H9 (cell line): ENCODE results near the gene SP3. TPM values are rescaled to one million over a fixed set of nuclear protein-coding genes. Genes with fewer than 3 reads are reported as not detected.

ENCODE experiments used
- DNase-seq: peaks from one replicate; pipeline ENCODE4 v3.0.0-alpha.2; 2017
- H2AFZ ChIP-seq: one replicate; pipeline ENCODE4 v1.6.1; 2013; ENCODE audit warnings: mild to moderate bottlenecking, low read length, control low read depth, moderate library complexity
- H2AK5ac ChIP-seq: 2 replicates; pipeline ENCODE4 v1.6.1; 2013; ENCODE audit warnings: low read length, control low read depth, mixed read lengths; ENCODE audit not compliant: insufficient read length
- H2BK120ac ChIP-seq: one replicate; pipeline ENCODE4 v1.6.1; 2013; ENCODE audit warnings: low read depth, mild to moderate bottlenecking, low read length, control low read depth, inconsistent platforms; ENCODE audit not compliant: poor library complexity, severe bottlenecking
- H2BK12ac ChIP-seq: 2 replicates; pipeline ENCODE4 v1.6.1; 2013; ENCODE audit warnings: low read length, control low read depth, mixed read lengths, low read depth; ENCODE audit not compliant: insufficient read length
- H2BK15ac ChIP-seq: 2 replicates; pipeline ENCODE4 v1.6.1; 2013; ENCODE audit warnings: low read depth, low read length, control low read depth
- H2BK20ac ChIP-seq: one replicate; pipeline ENCODE4 v1.6.1; 2013; ENCODE audit warnings: low read depth, mild to moderate bottlenecking, low read length, control low read depth, inconsistent platforms; ENCODE audit not compliant: poor library complexity, severe bottlenecking
- H2BK5ac ChIP-seq: 2 replicates; pipeline ENCODE4 v1.6.1; 2013; ENCODE audit warnings: low read length, control low read depth, mixed read lengths; ENCODE audit not compliant: insufficient read length
- H3K14ac ChIP-seq: 2 replicates; pipeline ENCODE4 v1.6.1; 2013; ENCODE audit warnings: low read length, control low read depth; ENCODE audit not compliant: insufficient read depth
- H3K18ac ChIP-seq: 2 replicates; pipeline ENCODE4 v1.6.1; 2013; ENCODE audit warnings: low read depth, mild to moderate bottlenecking, mixed read lengths, low read length, control low read depth; ENCODE audit not compliant: insufficient read length
- H3K23ac ChIP-seq: 2 replicates; pipeline ENCODE4 v1.6.1; 2013; ENCODE audit warnings: low read length, control low read depth, mixed read lengths, low read depth; ENCODE audit not compliant: insufficient read length
- H3K23me2 ChIP-seq: 2 replicates; pipeline ENCODE4 v1.6.1; 2013; ENCODE audit warnings: low read depth, mild to moderate bottlenecking, mixed read lengths, low read length, control low read depth; ENCODE audit not compliant: insufficient read length, poor library complexity, severe bottlenecking
- H3K27ac ChIP-seq: 2 replicates; pipeline ENCODE4 v1.5.1; 2013; ENCODE audit warnings: low read length, control low read depth, mixed read lengths, low read depth; ENCODE audit not compliant: insufficient read length
- H3K27me3 ChIP-seq: 2 replicates; pipeline ENCODE4 v1.6.1; 2013; ENCODE audit warnings: low read length, control low read depth, inconsistent platforms; ENCODE audit not compliant: insufficient read depth
- H3K4ac ChIP-seq: 2 replicates; pipeline ENCODE4 v1.6.1; 2013; ENCODE audit warnings: low read depth, mild to moderate bottlenecking, control low read depth, inconsistent platforms, low read length, moderate library complexity
- H3K4me1 ChIP-seq: 2 replicates; pipeline ENCODE4 v1.6.1; 2013; ENCODE audit warnings: low read length, control low read depth, inconsistent platforms; ENCODE audit not compliant: insufficient read depth
- H3K4me2 ChIP-seq: 2 replicates; pipeline ENCODE4 v1.6.1; 2013; ENCODE audit warnings: low read length, control low read depth, mixed read lengths; ENCODE audit not compliant: insufficient read length, insufficient read depth
- H3K56ac ChIP-seq: 2 replicates; pipeline ENCODE4 v1.6.1; 2013; ENCODE audit warnings: low read depth, mild to moderate bottlenecking, mixed read lengths, low read length, control low read depth; ENCODE audit not compliant: insufficient read length
- H3K79me1 ChIP-seq: 2 replicates; pipeline ENCODE4 v1.6.1; 2013; ENCODE audit warnings: low read depth, mild to moderate bottlenecking, moderate library complexity, low read length, control low read depth, inconsistent platforms; ENCODE audit not compliant: insufficient read depth, poor library complexity, severe bottlenecking
- H3K79me2 ChIP-seq: 2 replicates; pipeline ENCODE4 v1.6.1; 2013; ENCODE audit warnings: low read length, control low read depth, inconsistent platforms; ENCODE audit not compliant: insufficient read depth
- H3K9ac ChIP-seq: 2 replicates; pipeline ENCODE4 v1.6.1; 2013; ENCODE audit warnings: low read length, control low read depth, mixed read lengths; ENCODE audit not compliant: insufficient read length; ENCODE audit errors: extremely low read depth
- H3K9me3 ChIP-seq: one replicate; pipeline ENCODE4 v1.6.1; 2013; ENCODE audit warnings: low read depth, low read length, inconsistent platforms; ENCODE audit not compliant: control insufficient read depth
- H3T11ph ChIP-seq: one replicate; pipeline ENCODE4 v1.6.1; 2013; ENCODE audit warnings: mild to moderate bottlenecking, low read length, control low read depth, inconsistent platforms
- H4K20me1 ChIP-seq: one replicate; pipeline ENCODE4 v1.6.1; 2013; ENCODE audit not compliant: control insufficient read depth, insufficient read length, insufficient read depth
- H4K5ac ChIP-seq: 2 replicates; pipeline ENCODE4 v1.6.1; 2013; ENCODE audit warnings: low read depth, mild to moderate bottlenecking, mixed read lengths, low read length, control low read depth; ENCODE audit not compliant: insufficient read length
- H4K8ac ChIP-seq: replicated peaks from 2 replicates; pipeline ENCODE4 v1.6.1; 2013; ENCODE audit warnings: low read length, control low read depth, mixed read lengths, low read depth; ENCODE audit not compliant: insufficient read length
- H4K91ac ChIP-seq: 2 replicates; pipeline ENCODE4 v1.6.1; 2013; ENCODE audit warnings: low read depth, mild to moderate bottlenecking, moderate library complexity, mixed read lengths, low read length, control low read depth; ENCODE audit not compliant: insufficient read length
- H3K27ac Mint-ChIP-seq, 3 experiments: 2 replicates in 2 of 3; 3 replicates in 1 of 3; pipeline ENCODE4 v1.8.0; 2020 to 2021; ENCODE audit warnings: mixed read lengths in 3 of 3, mild to moderate bottlenecking in 1 of 3, moderate library complexity in 1 of 3
- H3K27me3 Mint-ChIP-seq: 2 replicates; pipeline ENCODE4 v1.8.0; 2021; ENCODE audit warnings: low read depth, mild to moderate bottlenecking, moderate library complexity, mixed read lengths
- H3K36me3 Mint-ChIP-seq, 3 experiments: 2 replicates in 2 of 3; 3 replicates in 1 of 3; pipeline ENCODE4 v1.8.0; 2020 to 2021; ENCODE audit warnings: low read depth in 3 of 3, mixed read lengths in 3 of 3; ENCODE audit not compliant: insufficient read depth in 1 of 3
- H3K4me1 Mint-ChIP-seq, 2 experiments: 2 replicates each; pipeline ENCODE4 v1.8.0; 2020; ENCODE audit warnings: mixed read lengths in 2 of 2
- H3K4me3 Mint-ChIP-seq, 2 experiments: 2 replicates in 1 of 2; 3 replicates in 1 of 2; pipeline ENCODE4 v1.8.0; 2020 to 2021; ENCODE audit warnings: mild to moderate bottlenecking in 2 of 2, mixed read lengths in 2 of 2, moderate library complexity in 1 of 2
- H3K9me3 Mint-ChIP-seq, 2 experiments: 2 replicates in 1 of 2; 3 replicates in 1 of 2; pipeline ENCODE4 v1.8.0; 2020; ENCODE audit warnings: mild to moderate bottlenecking in 2 of 2, mixed read lengths in 2 of 2, moderate library complexity in 1 of 2
- CTCF ChIP-seq: fragments of 200-600 bp; sonication (generic); conservative IDR thresholded peaks from 3 replicates; pipeline ENCODE4 v1.8.0; 2021; ENCODE audit warnings: antibody characterized with exemption, mild to moderate bottlenecking
- WGBS: extraction: QIAGEN DNeasy Blood & Tissue Kit; methylation state at CpG from one replicate; pipeline ENCODE4 v1.1.7; 2013; ENCODE audit warnings: missing lambda C conversion rate, low lambda C conversion rate, mixed read lengths; ENCODE audit not compliant: insufficient read length; ENCODE audit errors: extremely low coverage; 5-methylcytosine and 5-hydroxymethylcytosine counted together
- total RNA-seq: library from RNA; stranded (reverse); gene quantifications from 2 replicates; pipeline ENCODE4 v1.2.1, GENCODE V29; 2021

The SP3 gene
- total RNA-seq, 1 experiment from 2014 or later = 86.3 TPM

- H3K23ac ChIP-seq = no peak overlapping the region
- H3K27me3 ChIP-seq = no peaks in the 10 kb centered on the region
- H4K20me1 ChIP-seq = no peaks in the 10 kb centered on the region
- peaks cover 3 to 16% (median 6%) of the 10 kb centered on the region in 3 experiments; a peak in 5 of 7 replicates for H3K36me3 Mint-ChIP-seq
- no peak overlapping the region for H2AFZ ChIP-seq
- TF ChIP-seq CTCF = no peak
- H2BK20ac ChIP-seq = no peak overlapping the region
- H2AK5ac ChIP-seq = no peak overlapping the region
- no peak overlapping the region for H3K9ac ChIP-seq
- no peak overlapping the region for H3K4me2 ChIP-seq
- H3K9me3 Mint-ChIP-seq = 0 out of 5 replicates have a peak, but pooled peaks cover 0 to 3% of the 10 kb centered on the region in 2 experiments
- no peak overlapping the region for H3K56ac ChIP-seq
- H2BK15ac ChIP-seq = no peak overlapping the region
- H3K4me1 Mint-ChIP-seq = peaks cover 3 to 6% of the 10 kb centered on the region in 2 experiments; a peak in 1 of 4 replicates
- H3K79me2 ChIP-seq = peaks cover 10% of the 10 kb centered on the region; the same call in 1 of the 2 replicates
- H3K23me2 ChIP-seq = no peaks in the 10 kb centered on the region
- no peak overlapping the region for H3T11ph ChIP-seq
- no peak overlapping the region for H3K18ac ChIP-seq
- H2BK12ac ChIP-seq = no peak overlapping the region
- no peaks in the 10 kb centered on the region for H3K9me3 ChIP-seq
- no peak overlapping the region for H3K14ac ChIP-seq
- no peaks in the 10 kb centered on the region for H3K4me1 ChIP-seq
- no peak overlapping the region for H4K5ac ChIP-seq
- H3K27ac Mint-ChIP-seq = 0 out of 7 replicates have a peak overlapping the region, but pooled peaks of 1 of the 3 experiments have one; percentile 1
- H2BK5ac ChIP-seq = no peak overlapping the region
- no CpG with 5 or more reads among the region's 2 CpGs for WGBS
- no peak overlapping the region for H3K4ac ChIP-seq
- no peaks in the 10 kb centered on the region for H3K27me3 Mint-ChIP-seq
- H3K27ac ChIP-seq = no peak overlapping the region
- no peak overlapping the region for H3K4me3 Mint-ChIP-seq
- peaks cover 2% of the 10 kb centered on the region for H3K79me1 ChIP-seq
- no peak overlapping the region for H2BK120ac ChIP-seq
- H4K91ac ChIP-seq = no peak overlapping the region
- no peak for DNase-seq
- H4K8ac ChIP-seq = no peak overlapping the region
These were observed 40.9 kb downstream of the SP3 start for GRCh38 chr2:173924285-173924684.
